CD1c-positive myeloid dendritic cell (primary cell): ENCODE results near the gene CCDC12.

Experiments used
- DNase-seq: peaks from one replicate; pipeline ENCODE4 v3.0.0-alpha.2; 2016; ENCODE audit errors: extremely low spot score

The CCDC12 gene

GRCh38 chr3:46906471-46907058, 70.0 kb downstream of the CCDC12 start:
- DNase-seq: no peak

GRCh38 chr3:46905661-46906451, 70.7 kb downstream of the CCDC12 start:
- no peak for DNase-seq

- no peak for DNase-seq
Measured at GRCh38 chr3:46905213-46905560, 71.4 kb downstream of the CCDC12 start.

GRCh38 chr3:46904303-46905212, 72.0 kb downstream of the CCDC12 start:
- DNase-seq: no peak

- no peak for DNase-seq
Measured at GRCh38 chr3:46903341-46904302, 72.9 kb downstream of the CCDC12 start.

GRCh38 chr3:46902188-46902631, 74.3 kb downstream of the CCDC12 start:
- no peak for DNase-seq

GRCh38 chr3:46901591-46902187, 74.9 kb downstream of the CCDC12 start:
- no peak for DNase-seq

GRCh38 chr3:46901061-46901460, 75.5 kb downstream of the CCDC12 start:
- DNase-seq: no peak

GRCh38 chr3:46900356-46900755, 76.2 kb downstream of the CCDC12 start:
- DNase-seq: no peak

GRCh38 chr3:46900007-46900292, 76.6 kb downstream of the CCDC12 start:
- no peak for DNase-seq

GRCh38 chr3:46899151-46900006, 77.2 kb downstream of the CCDC12 start:
- DNase-seq: no peak

- DNase-seq: no peak
Measured at GRCh38 chr3:46898321-46899150, 78.0 kb downstream of the CCDC12 start.

- no peak for DNase-seq
Measured at GRCh38 chr3:46897829-46898320, 78.7 kb downstream of the CCDC12 start.

- DNase-seq: no peak
Measured at GRCh38 chr3:46897031-46897430, 79.5 kb downstream of the CCDC12 start.

GRCh38 chr3:46896386-46896785, 80.2 kb downstream of the CCDC12 start:
- DNase-seq: no peak

- no peak for DNase-seq
Measured at GRCh38 chr3:46895761-46896160, 80.8 kb downstream of the CCDC12 start.

GRCh38 chr3:46895204-46895660, 81.3 kb downstream of the CCDC12 start:
- DNase-seq: peak; percentile 78

- no peak for DNase-seq
Measured at GRCh38 chr3:46894256-46894655, 82.3 kb downstream of the CCDC12 start.

- no peak for DNase-seq
Measured at GRCh38 chr3:46893763-46894162, 82.8 kb downstream of the CCDC12 start.
